ENCODE data around the gene CDCA5.
A peak's percentile ranks its signal among the peaks of the same experiment; 100 is the strongest.
"Not testable (repeated sequence)": the region's sequence is repeated elsewhere in the genome, so short reads cannot be mapped to it uniquely, and the experiment has no call there.

Gene CDCA5

DNA sequence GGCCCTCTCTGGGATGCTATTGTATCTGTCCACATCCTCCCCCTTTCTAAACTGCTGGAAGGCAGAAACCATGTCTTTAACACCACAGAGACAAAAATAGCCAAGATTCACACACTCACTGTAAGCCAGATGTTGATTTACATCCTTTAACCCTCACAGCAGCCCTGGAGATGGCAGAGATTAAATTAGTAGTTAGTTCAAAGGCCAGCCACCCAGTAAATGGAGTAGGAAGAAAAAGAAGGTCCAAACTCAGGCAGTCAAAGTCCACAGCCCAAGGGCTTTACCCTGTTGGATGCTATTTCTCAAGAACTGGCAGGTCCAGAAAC is 35.8 kb upstream of the CDCA5 start:
- DNase-seq (ENCODE audit: low read depth, low spot score) = no peak

DNA sequence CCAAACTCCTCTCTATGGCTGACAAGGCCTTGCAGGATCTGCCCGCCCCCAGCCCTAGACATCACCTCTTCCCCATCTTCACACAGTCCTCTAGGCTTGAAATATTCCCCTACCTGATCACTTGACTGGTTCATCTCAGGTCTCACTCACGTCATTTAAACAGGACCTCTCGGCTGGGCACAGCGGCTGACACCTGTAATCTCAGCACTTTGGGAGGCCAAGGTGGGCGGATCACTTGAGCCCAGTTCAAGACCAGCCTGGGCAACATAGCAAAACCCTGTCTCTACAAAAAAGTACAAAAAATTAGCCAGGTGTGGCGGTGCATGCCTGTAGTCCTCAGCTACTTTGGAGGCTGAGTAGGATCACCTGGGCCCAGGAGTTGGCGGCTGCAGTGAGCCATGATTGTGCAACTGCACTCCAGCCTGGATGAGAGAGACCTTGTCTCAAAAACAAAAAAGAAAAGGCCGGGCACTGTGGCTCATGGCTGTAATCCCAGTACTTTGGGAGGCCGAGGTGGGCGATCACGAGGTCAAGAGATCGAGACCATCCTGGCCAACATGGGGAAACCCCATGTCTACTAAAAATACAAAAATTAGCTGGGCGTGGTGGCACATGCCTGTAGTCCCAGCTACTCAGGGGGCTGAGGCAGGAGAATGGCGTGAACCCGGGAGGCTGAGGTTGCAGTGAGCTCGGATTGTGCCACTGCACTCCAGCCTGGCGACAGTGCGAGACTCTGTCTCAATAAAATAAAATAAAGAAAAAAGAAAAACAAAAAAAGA is 35.2 kb upstream of the CDCA5 start:
- DNase-seq (ENCODE audit: low read depth, low spot score) = not testable (repeated sequence)

DNA sequence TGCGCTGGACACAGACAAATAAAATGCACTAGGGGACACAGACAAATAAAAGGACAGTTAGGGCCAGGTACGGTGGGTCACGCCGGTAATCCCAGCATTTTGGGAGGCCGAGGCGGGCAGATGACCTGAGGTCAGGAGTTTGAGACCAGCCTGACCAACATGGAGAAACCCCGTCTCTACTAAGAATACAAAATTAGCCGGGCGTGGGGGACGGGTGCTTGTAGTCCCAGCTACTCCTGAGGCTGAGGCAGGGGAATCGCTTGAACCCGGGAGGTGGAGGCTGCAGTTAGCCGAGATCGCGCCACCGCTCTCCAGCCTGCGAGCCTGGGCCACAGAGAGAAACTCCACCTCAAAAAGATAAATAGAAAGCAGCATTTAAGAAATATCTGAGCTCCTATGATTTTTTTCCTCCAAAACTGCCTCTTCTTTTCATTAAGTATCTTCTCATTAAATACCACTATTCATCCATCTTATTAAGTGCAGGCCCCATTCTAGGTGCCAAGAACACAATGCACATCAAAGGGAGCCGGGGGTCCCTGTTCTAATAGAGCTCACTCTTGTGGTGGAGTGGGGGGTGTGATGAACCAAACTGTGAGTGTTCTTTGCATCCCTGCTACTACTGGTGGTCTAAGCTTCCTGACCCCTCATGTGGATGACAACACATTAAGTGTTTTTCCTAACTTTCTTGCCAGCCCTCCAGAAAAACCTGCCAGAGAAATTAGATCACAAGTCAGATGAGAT is 34.4 kb upstream of the CDCA5 start:
- DNase-seq (ENCODE audit: low read depth, low spot score) = no peak

DNA sequence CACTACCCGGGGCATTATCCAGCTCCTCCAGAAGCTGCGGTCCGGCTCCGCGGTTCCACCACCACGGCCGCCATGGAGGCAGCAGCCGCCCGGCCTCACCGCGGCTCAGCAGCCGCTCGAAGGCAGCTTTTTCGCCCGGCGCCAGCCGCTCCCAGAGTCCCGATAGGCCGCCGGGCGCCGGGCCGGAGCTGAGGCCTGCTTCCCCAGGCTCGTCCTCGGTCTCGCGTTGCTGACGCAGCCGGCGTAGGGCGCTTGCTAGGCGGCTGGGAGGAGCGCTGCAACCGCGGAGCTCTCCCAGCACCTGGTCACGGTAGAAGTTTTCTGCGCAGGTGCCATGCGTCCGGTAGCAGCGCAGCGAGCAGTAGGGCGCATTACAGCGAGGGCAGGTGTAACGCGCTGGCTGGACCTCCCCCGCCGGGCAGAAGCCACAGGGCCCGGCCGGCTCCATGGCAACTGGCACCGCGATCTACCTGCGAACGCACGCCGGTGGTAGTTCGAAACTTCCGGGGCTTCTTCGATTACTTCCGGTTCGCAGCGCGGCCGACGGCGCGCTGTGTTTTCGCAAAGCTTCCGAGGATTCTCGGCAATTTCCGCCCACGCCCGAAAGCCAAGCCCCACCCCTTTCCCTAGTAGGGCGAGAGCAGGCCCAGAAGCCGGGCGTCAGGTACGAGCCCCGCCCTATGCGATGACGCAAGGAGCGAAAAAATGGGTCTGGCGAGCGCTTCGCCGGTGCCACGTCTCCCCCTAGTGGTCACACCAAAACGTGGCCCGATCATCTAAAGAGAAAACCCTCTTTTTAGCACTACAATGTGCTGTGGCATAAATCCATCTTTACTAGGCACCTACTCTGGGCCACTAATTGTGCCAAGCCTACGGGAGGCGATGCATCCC is 33.6 kb upstream of the CDCA5 start, which contains the start of gene ZNHIT2:
Gene ZNHIT2, minus strand, starts transcription at position 496 of the 891 bp plus-strand sequence. Its CDS starts 48 bp downstream, at position 448.
- DNase-seq (ENCODE audit: low read depth, low spot score) = peak; percentile 98

DNA sequence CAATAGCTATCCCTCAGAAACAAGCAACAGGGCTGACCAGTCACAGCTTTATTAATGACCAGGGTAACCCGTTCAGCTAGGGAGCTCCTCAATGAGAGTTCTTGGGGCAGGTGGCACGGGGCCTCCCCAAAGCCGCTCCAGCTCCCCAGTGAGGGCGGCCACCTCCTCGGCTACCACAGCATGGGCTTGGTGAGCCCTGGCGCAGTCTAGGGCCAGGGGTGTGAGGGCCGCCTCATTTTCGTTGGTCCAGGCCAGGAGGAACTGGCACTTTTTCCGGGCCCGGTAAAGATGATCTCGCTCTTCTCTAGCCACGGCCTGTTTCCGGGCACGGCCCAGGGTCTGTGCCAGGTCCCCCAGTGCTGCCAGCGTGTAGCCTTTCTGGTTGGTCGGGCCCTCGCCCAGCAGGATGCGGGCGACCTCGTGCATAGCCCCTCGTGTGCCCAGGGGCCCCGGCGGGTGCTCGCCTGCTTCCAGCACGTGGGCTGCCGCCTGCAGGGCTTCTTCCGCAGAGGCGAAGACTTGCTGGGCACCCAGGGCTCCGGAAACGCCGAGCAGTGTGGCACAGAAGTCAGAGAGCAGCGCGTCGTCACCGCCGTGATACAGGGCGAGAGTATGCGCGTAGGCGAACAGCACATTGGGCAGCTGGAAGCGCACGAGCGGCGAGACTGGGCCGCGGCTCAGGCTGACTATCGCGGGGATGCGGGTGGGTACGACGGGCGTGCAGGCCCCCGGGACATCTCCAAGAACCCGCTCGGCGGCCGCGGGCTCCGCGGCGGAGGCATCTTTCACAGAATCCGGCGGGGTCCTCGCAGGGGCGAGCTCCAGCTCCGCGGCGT is 32.7 kb upstream of the CDCA5 start:
- DNase-seq (ENCODE audit: low read depth, low spot score) = no peak

DNA sequence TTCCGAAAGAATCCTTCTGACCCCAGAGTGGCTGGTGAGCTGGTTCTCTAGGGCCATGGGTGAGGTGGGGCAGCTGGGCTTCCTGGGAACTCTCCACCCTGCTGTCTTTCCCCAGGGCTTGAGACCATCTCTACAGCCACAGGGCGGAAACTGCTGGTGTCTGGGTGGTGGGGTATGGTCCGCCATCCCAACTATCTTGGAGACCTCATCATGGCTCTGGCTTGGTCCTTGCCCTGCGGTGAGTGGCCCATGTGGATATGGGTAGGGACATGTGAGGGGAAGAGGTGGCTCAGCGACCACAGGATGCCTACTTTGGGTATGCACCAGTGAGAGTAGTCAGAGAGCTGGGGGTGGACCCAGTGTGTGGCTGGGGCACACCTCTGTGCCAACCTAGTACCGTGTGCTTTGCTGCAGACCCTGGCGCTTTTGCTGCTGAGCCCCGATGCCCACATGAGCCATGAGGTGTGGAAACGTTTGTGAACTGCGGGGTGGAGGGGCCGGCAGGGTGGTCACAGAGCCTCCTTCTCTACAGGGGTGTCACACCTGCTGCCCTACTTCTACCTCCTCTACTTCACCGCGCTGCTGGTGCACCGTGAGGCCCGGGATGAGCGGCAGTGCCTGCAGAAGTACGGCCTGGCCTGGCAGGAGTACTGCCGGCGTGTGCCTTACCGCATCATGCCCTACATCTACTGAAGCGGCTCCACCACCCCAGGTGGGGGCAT is 31.7 kb upstream of the CDCA5 start:
- DNase-seq (ENCODE audit: low read depth, low spot score) = no peak

DNA sequence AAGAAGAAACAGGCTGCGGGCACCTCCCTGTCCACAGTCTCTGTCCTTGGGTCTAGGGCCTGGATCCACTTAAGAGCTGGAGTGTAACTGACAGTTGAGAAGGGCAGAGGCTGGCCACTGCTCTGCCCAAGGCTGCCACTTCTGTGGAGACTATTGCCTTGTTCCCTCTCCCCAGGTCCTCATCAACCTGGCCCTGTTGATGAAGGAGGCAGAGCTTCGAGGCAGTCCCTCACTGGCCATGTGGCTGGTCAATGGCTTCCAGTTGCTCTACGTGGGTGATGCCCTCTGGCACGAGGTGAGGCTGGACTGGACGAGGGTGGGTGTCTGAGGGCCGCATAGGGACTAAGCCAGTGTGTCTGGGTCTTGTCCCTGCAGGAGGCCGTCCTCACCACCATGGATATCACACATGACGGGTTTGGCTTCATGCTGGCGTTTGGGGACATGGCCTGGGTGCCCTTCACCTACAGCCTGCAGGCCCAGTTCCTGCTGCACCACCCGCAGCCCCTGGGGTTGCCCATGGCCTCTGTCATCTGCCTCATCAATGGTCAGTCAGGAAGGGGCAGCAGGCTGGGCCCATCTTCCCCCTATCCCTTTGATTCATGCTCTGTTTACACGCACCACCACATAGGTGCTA is 30.8 kb upstream of the CDCA5 start:
- DNase-seq (ENCODE audit: low read depth, low spot score) = no peak

DNA sequence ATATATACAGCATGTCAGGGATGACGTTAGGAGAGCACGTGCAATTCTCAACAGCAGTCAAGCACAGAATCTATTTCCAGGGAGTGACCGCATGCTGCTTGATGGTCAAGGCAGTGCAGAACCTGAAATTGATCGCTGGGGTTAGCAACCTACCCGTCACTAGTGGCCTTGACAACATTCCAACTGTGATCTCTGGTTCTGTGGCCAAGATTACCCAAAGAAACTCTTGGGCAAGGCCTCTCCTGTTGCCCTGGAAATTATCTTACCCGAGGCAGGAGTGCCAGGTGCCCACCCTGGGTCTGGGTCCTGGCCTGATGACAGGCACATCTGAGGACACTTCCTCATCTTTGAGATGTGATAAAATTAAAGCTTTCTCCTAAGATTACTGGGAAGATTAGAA is 30.0 kb upstream of the CDCA5 start:
- no peak for DNase-seq (ENCODE audit: low read depth, low spot score)

DNA sequence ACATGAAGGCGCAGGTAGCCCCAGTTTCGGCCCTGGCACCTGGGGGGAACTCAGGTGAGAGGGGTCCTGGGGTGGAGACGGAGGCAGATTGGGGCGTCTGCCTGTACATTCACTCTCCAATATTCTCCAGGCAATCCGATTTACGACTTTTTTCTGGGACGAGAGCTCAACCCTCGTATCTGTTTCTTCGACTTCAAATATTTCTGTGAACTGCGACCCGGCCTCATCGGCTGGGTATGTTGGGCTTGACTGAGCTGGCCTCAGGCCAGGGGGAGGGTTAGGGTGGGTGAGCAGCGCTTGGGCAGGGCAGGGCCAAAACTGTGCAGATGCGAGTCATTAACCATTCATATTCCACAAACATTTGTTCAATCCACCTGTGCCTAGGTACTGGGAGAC is 29.5 kb upstream of the CDCA5 start:
- DNase-seq (ENCODE audit: low read depth, low spot score) = no peak

DNA sequence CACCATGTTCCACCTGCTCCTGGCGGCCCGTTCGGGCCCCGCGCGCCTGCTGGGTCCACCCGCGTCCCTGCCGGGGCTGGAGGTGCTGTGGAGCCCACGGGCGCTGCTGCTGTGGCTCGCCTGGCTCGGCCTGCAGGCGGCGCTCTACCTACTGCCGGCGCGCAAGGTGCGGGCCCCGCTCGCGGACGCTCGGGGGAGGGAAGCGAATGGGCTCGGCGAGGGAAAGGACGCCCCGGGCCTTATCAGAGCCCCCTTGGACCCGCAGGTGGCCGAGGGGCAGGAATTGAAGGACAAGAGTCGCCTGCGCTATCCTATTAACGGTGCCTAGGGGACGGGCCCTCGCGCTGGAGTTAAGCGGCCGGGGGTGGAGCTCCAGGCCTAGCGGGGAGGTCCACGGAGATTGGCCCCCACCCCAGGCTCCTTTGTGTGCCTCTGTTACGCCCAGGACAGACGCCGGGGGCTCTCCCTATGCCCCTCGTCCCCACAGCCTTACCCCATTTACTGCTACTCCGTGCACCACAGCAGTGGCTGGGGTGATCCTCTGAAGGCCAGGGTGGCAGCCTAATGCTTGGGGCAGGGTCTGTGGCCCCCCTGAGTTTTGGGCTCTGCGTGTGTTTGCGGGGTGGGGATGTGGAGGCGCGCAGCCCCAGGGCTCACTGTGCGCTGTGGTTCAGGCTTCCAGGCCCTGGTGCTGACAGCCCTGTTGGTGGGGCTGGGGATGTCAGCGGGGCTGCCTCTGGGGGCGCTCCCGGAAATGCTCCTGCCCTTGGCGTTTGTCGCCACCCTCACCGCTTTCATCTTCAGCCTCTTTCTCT is 28.9 kb upstream of the CDCA5 start:
- no peak for DNase-seq (ENCODE audit: low read depth, low spot score)

DNA sequence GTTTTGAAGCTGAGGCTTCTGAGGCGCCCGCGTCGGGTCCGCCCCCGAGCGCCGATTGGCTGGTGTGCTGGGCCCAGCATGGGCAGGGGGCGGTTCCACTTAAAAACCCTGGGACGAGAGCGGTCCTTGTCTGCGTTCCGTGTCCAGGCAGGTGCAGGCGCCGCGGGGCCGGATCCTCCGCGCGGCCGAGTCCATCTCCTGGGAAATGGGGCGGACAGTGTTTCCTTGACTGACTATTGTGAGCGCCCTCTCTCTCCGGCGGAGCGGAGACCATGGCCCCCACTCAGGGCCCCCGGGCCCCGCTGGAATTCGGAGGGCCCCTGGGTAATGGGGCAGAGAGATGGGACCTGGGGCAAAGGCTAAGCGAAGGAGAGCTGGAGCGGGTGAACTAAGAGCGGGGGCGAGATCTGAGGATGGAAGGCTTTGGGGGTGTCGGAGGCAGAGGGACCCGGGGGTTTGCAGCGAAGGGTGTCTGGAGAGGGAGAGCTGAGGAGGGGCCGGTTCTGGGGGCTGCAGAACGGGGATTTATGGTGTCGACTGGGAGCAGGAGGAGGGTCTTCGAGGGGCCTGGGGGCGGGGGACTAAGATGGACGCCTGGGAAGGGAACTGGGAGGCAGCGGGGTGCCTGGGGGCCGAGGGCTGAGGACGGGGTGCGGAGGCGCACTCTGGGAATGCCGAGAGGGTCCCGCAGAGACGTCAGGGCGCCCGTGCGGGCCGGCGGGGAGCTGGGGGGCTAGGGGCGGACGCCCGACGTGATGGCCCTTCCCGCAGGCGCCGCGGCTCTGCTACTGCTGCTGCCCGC is 28.1 kb upstream of the CDCA5 start, which contains the start of gene TM7SF2:
Gene TM7SF2, plus strand, starts transcription at position 129 of the 802 bp plus-strand sequence. Its CDS starts 144 bp downstream, at position 273.
- DNase-seq (ENCODE audit: low read depth, low spot score) = peak; percentile 70

DNA sequence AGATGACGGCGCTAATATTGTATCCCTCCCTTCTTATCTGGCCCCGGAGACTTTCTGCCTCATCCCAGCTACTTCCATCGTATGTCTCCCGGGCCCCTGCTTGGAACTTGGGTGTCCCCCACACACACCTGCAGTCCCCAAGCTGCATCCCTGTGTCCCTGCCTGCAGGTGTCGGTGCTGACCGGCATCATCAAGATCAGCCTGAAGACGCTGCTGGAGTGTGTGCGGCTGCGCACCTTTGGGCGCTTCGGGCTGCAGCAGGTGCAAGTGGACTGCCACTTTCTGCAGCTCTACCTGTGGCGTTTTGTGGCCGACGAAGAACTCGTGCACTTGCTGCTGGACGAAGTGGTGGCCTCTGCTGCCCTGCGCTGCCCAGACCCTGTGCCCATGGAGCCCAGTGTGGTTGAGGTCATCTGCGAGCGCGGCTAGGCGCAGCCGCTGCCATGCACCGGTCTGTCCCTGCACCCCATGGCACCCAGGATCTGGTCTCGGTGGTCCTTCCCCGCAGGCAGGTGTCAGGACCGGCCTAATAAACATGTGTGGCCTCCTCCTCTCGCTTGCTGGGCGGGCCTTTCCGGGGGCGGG is 27.4 kb upstream of the CDCA5 start:
- no peak for DNase-seq (ENCODE audit: low read depth, low spot score)

DNA sequence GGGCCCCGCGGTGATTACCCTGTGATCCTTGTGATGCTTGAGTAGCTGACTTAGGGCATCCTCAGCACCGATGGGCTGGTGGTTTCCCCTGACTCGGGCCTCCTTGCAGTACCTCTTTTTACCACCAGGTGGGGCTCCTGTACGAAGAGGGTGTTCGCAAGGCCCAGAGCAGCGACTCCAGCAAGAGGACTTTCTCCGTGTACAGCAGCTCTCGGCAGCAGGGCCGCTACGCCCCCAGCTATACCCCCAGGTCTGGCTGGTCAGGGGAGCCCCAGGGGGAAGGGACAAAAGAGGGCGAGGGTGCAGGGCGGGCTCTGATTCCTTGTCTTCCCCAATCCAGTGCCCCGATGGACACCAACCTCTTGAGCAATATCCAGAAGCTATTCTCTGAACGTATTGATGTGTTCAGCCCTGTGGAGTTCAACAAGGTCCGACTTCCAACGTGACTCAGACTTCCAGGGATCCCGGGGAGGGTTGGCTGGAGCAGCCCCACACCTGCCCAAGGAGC is 26.6 kb upstream of the CDCA5 start:
- DNase-seq (ENCODE audit: low read depth, low spot score) = peak; percentile 52

DNA sequence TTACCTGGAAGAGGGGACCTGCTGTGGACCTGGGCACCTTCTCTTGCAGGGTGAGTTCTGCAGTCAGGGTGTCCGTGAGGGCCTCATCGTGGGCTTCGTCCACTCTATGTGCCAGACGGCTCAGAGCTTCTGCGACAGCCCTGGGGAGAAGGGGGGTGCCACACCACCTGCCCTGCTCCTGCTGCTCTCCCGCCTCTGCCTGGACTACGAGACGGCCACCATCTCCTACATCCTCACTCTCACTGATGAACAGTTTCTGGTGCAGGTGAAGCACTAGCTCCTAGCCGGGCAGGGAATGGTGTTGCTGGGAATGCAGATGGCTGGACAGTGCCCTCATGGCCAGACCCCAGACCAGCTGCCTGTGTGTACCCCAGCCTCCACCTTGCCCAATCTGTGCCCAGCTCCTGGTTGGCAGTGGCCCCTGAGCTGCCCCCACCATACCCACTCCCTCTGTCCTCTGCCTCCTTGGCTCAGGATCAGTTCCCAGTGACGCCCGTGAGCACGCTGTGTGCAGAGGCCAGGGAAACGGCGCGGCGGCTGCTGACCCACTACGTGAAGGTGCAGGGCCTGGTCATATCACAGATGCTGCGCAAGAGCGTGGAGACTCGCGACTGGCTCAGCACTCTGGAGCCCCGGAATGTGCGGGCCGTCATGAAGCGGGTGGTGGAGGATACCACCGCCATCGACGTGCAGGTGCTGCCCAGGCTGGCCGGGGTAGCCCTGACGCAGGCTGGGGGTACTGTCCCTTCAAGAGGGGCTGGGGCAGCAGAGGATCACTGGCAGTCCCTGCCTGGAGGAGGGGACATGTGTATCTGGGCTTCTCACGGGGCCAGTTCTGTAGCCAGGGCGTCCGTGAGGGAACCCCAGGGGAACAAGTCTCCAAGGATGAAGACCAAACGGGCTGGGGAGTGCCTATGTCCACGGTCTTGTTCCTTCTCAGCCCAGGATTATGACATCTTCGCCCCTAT is 25.7 kb upstream of the CDCA5 start:
- DNase-seq (ENCODE audit: low read depth, low spot score) = no peak

DNA sequence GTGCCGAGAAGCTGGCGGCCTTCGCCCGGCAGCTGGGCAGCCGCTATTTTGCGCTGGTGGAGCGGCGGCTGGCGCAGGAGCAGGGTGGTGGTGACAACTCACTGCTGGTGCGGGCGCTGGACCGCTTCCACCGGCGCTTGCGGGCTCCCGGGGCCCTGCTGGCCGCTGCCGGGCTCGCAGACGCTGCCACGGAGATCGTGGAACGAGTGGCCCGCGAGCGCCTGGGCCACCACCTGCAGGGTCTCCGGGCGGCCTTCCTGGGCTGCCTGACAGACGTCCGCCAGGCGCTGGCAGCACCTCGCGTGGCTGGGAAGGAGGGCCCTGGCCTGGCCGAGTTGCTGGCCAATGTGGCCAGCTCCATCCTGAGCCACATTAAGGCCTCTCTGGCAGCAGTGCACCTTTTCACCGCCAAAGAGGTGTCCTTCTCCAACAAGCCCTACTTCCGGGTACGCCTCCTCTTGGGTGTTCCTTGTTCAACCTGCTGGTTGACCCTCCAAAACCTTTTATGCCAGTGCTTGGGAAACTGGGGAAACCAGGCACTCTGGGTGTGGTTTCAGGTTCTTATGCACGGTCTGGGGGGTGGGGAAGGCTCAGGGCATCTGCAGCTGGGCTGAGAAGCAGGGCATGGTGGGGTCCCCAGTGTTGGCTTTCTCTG is 24.8 kb upstream of the CDCA5 start:
- DNase-seq (ENCODE audit: low read depth, low spot score) = no peak

All from smooth muscle cell of the brain vasculature (primary cell).